ENCODE results near the gene DNM2. TPM values are rescaled to one million over a fixed set of nuclear protein-coding genes. Genes with fewer than 3 reads are reported as not detected.

The DNM2 gene
- total and polyA plus RNA-seq, 10 of the 15 experiments (the other 5 are each of a cell fraction or from before 2014, with no cell fraction given) = 1.2 to 146 (median 68.9) TPM

GRCh38 chr19:10838377-10838776, 120.5 kb downstream of the DNM2 start:
- peaks cover 3 to 4% of the 10 kb centered on the region in 2 experiments; a peak in 2 of 4 replicates for H3K36me3 ChIP-seq (ENCODE audit: control insufficient read depth in 2 of 2, insufficient read depth in 2 of 2, low read length in 1 of 2)
- BruUV-seq (replicated peaks) = no TSS peak
- H3K4me3 ChIP-seq = no peak overlapping the region
- no peak overlapping the region for H3K27ac ChIP-seq (ENCODE audit: control insufficient read depth, insufficient read depth)
- intact Hi-C loops (cut with micrococcal nuclease; ENCODE audit: unreplicated experiment) = no loop called here
- no peak for DNase-seq (ENCODE audit: low read depth, low spot score)
- no peak overlapping the region for H3K9ac ChIP-seq (ENCODE audit: control insufficient read depth, insufficient read depth, low read length)
- H3K9me3 ChIP-seq (replicated peaks; ENCODE audit: control insufficient read depth, insufficient read depth, low read length) = peaks cover 5% of the 10 kb centered on the region; the same call in 2 of the 3 replicates
- WGBS (ENCODE audit: insufficient coverage, insufficient replicate concordance, low lambda C conversion rate, missing lambda C conversion rate) = 78% methylated on average over 11 of the region's 11 CpGs
- H3K4me2 ChIP-seq (ENCODE audit: control insufficient read depth, insufficient read depth) = no peak overlapping the region
- no peak for FAIRE-seq
- H3K4me1 ChIP-seq (ENCODE audit: control insufficient read depth, insufficient read depth, low read length) = peaks cover 12% of the 10 kb centered on the region
- SMC1A ChIA-PET (ENCODE audit: uncharacterized antibody, unreplicated experiment) = no interaction called here
- H3K27me3 ChIP-seq (replicated peaks in 1 of 2; ENCODE audit: control insufficient read depth in 2 of 2, insufficient read depth in 2 of 2, low read length in 1 of 2) = no peaks in the 10 kb centered on the region
- POLR2A ChIA-PET = no interaction called here
- CTCF ChIA-PET = interaction anchor here (0.8 to 3.6 kb wide), 6 partner anchors 12 to 138 kb away, joined by 3 to 68 read pairs (median 26); partner anchors contain the start of genes DNM2 and QTRT1
- in situ Hi-C loops (cut with MboI) = no loop called here
- no peak for TF ChIP-seq EED (IDR thresholded peaks at IDR 0.05; ENCODE audit: low read depth)
- no peak for TF ChIP-seq ZNF384 (IDR thresholded peaks at IDR 0.05; ENCODE audit: borderline replicate concordance, low read depth, low read length)
- TF ChIP-seq KAT2A (conservative IDR thresholded peaks at IDR 0.05; ENCODE audit: control insufficient read depth, low read depth, low read length) = no peak
- no peak for TF ChIP-seq SPI1 (IDR thresholded peaks at IDR 0.05; ENCODE audit: borderline replicate concordance, insufficient read depth, low read depth, low read length)
- RAD21 ChIA-PET (ENCODE audit: unreplicated experiment) = interaction anchor here (1.1 to 1.5 kb wide), 2 partner anchors 20 to 26 kb away, joined by 4 to 5 read pairs; no protein-coding TSS in a partner anchor
- peaks cover 3% of the 10 kb centered on the region; the same call in 1 of the 2 replicates for H4K20me1 ChIP-seq (ENCODE audit: control insufficient read depth, insufficient read depth)
- H3K79me2 ChIP-seq (ENCODE audit: control insufficient read depth, insufficient read depth, low read length) = no peaks in the 10 kb centered on the region; the same call in 1 of the 2 replicates
- no peak overlapping the region for H2AFZ ChIP-seq (ENCODE audit: control insufficient read depth, low read depth, low read length)
- ATAC-seq = no peak
